ENCODE measurements around the gene GPS1. TPM values are rescaled to one million over a fixed set of nuclear protein-coding genes. Genes with fewer than 3 reads are reported as not detected.

GPS1 gene
- total RNA-seq, 1 experiment from 2014 or later = 181 TPM

GRCh38 chr17:82061047-82061925 is 9.6 kb downstream of the GPS1 start:
- POLR2A ChIA-PET = interaction anchor here (0.9 kb wide), 1 partner anchor 31 kb away, joined by 3 read pairs; no protein-coding TSS in a partner anchor

More at GRCh38 chr17:82061047-82061925, 9.6 kb downstream of the GPS1 start:
- TF ChIP-seq EMX1 (CRISPR knock-in tag; IDR thresholded peaks at IDR 0.05) = no peak
- no peak for TF ChIP-seq CREM (CRISPR knock-in tag; IDR thresholded peaks at IDR 0.05)
- no peak for TF ChIP-seq KAT7 (CRISPR knock-in tag; IDR thresholded peaks at IDR 0.05; ENCODE audit: borderline replicate concordance)
- no peak for TF ChIP-seq ZNF425 (CRISPR knock-in tag; conservative IDR thresholded peaks at IDR 0.05)
- TF ChIP-seq NFATC4 (CRISPR knock-in tag; IDR thresholded peaks at IDR 0.05) = no peak
- TF ChIP-seq ZNF219 (CRISPR knock-in tag; IDR thresholded peaks at IDR 0.05; ENCODE audit: borderline replicate concordance) = no peak
- no peak for TF ChIP-seq AFF4 (CRISPR knock-in tag; IDR thresholded peaks at IDR 0.05; ENCODE audit: borderline replicate concordance)
- TF ChIP-seq SP1 (CRISPR knock-in tag; conservative IDR thresholded peaks at IDR 0.05) = no peak
- TF ChIP-seq PRRX2 (CRISPR knock-in tag; IDR thresholded peaks at IDR 0.05) = no peak
- no peak for TF ChIP-seq CREB1 (CRISPR knock-in tag; IDR thresholded peaks at IDR 0.05)
- TF ChIP-seq ZNF138 (CRISPR knock-in tag; conservative IDR thresholded peaks at IDR 0.05) = no peak
- TF ChIP-seq CTCF (IDR thresholded peaks at IDR 0.05) = no peak
- no peak overlapping the region for H3K27ac Mint-ChIP-seq
- CTCF ChIA-PET = interaction anchor here (0.6 to 1.0 kb wide), 2 partner anchors 31 to 41 kb away, joined by 4 to 6 read pairs; no protein-coding TSS in a partner anchor
- H3K4me3 Mint-ChIP-seq = no peak overlapping the region
- ATAC-seq (no peak), DNase-seq (ENCODE audit: low spot score) (no peak)
- H3K9me3 Mint-ChIP-seq = no peaks in the 10 kb centered on the region
- peaks cover 3% of the 10 kb centered on the region; the same call in 1 of the 2 replicates for H3K36me3 Mint-ChIP-seq
- H3K27me3 Mint-ChIP-seq (ENCODE audit: low read depth) = no peaks in the 10 kb centered on the region
- 0 out of 2 replicates have a peak, but pooled peaks cover 2% of the 10 kb centered on the region for H3K4me1 Mint-ChIP-seq
